Measurements from ENCODE around the gene RNU7-1.

RNU7-1 gene

GRCh38 chr12:6987956-6988553, 44.4 kb downstream of the RNU7-1 start:
- peak in 1 of 58 donors; percentile 22 for DNase-seq
